ENCODE results near the gene CDH4. TPM values are rescaled to one million over a fixed set of nuclear protein-coding genes. Genes with fewer than 3 reads are reported as not detected.

The CDH4 gene
- total RNA-seq, 1 experiment from 2014 or later = 25.0 TPM

- DNase-seq (ENCODE audit: unreplicated experiment) = no peak
- ChIA-PET POLR2A (no interaction called here), CTCF (no interaction called here)
- no TSS peak for BruUV-seq (replicated peaks)
- intact Hi-C loops (cut with micrococcal nuclease) = no loop called here
- H3K4me1 Mint-ChIP-seq (ENCODE audit: insufficient read depth, unreplicated experiment) = no peaks in the 10 kb centered on the region
- H3K36me3 Mint-ChIP-seq (ENCODE audit: insufficient read depth, unreplicated experiment) = no peaks in the 10 kb centered on the region
- no peak overlapping the region for H3K4me3 Mint-ChIP-seq (ENCODE audit: unreplicated experiment)
- H3K9me3 Mint-ChIP-seq (ENCODE audit: unreplicated experiment) = no peaks in the 10 kb centered on the region
- no peak for TF ChIP-seq CTCF (IDR thresholded peaks at IDR 0.05; ENCODE audit: unreplicated experiment)
- H3K27me3 Mint-ChIP-seq (ENCODE audit: insufficient read depth, unreplicated experiment) = peaks cover 58% of the 10 kb centered on the region
- H3K27ac Mint-ChIP-seq (ENCODE audit: low read depth, unreplicated experiment) = no peak overlapping the region
These were observed 704.6 kb downstream of the CDH4 start for GRCh38 chr20:61956396-61957342.

- H3K36me3 Mint-ChIP-seq (ENCODE audit: insufficient read depth, unreplicated experiment) = no peaks in the 10 kb centered on the region
- TF ChIP-seq CTCF (IDR thresholded peaks at IDR 0.05; ENCODE audit: unreplicated experiment) = no peak
- CTCF ChIA-PET = interaction anchor here (0.6 to 1.0 kb wide), 3 partner anchors 9 to 720 kb away, joined by 3 read pairs; no protein-coding TSS in a partner anchor
- intact Hi-C loops (cut with micrococcal nuclease) = no loop called here
- POLR2A ChIA-PET = no interaction called here
- DNase-seq (ENCODE audit: unreplicated experiment) = no peak
- H3K27me3 Mint-ChIP-seq (ENCODE audit: insufficient read depth, unreplicated experiment) = peaks cover 54% of the 10 kb centered on the region
- H3K4me1 Mint-ChIP-seq (ENCODE audit: insufficient read depth, unreplicated experiment) = no peaks in the 10 kb centered on the region
- no peaks in the 10 kb centered on the region for H3K9me3 Mint-ChIP-seq (ENCODE audit: unreplicated experiment)
- BruUV-seq (replicated peaks) = no TSS peak
- H3K27ac Mint-ChIP-seq (ENCODE audit: low read depth, unreplicated experiment) = no peak overlapping the region
- no peak overlapping the region for H3K4me3 Mint-ChIP-seq (ENCODE audit: unreplicated experiment)
These were observed 706.1 kb downstream of the CDH4 start for GRCh38 chr20:61957961-61958715.

- Mint-ChIP-seq H3K27ac (ENCODE audit: low read depth, unreplicated experiment) (no peak overlapping the region), H3K4me1 (ENCODE audit: insufficient read depth, unreplicated experiment) (no peaks in the 10 kb centered on the region), H3K27me3 (ENCODE audit: insufficient read depth, unreplicated experiment) (peaks cover 53% of the 10 kb centered on the region), H3K36me3 (ENCODE audit: insufficient read depth, unreplicated experiment) (no peaks in the 10 kb centered on the region), H3K4me3 (ENCODE audit: unreplicated experiment) (no peak overlapping the region), H3K9me3 (ENCODE audit: unreplicated experiment) (no peaks in the 10 kb centered on the region)
- no TSS peak for BruUV-seq (replicated peaks)
- no peak for TF ChIP-seq CTCF (IDR thresholded peaks at IDR 0.05; ENCODE audit: unreplicated experiment)
- ChIA-PET POLR2A (no interaction called here), CTCF (interaction anchor here (1.0 kb wide), 1 partner anchor 8 kb away, joined by 3 read pairs; no protein-coding TSS in a partner anchor)
- intact Hi-C loops (cut with micrococcal nuclease) = no loop called here
- DNase-seq (ENCODE audit: unreplicated experiment) = peak; percentile 21
These were observed 707.0 kb downstream of the CDH4 start for GRCh38 chr20:61958773-61959700.

Data from MCF 10A (cell line).